SK-N-SH (cell line): ENCODE measurements around the gene MED26. TPM values are rescaled to one million over a fixed set of nuclear protein-coding genes. Genes with fewer than 3 reads are reported as not detected.

Experiments
- CTCF ChIA-PET: fragments of 300-600, 350-600 bp; formaldehyde crosslinking; extraction: SDS; loops from one replicate; lab custom pipeline; 2021; lab: Yijun Ruan, JAX
- POLR2A ChIA-PET: fragments of 350-600 bp; sonication (Branson Sonifier 250); formaldehyde crosslinking; extraction: SDS; loops from one replicate; lab custom pipeline; 2020; ENCODE audit warnings: antibody characterized with exemption, inconsistent platforms; lab: Yijun Ruan, JAX
- DNase-seq: peaks from one replicate; pipeline ENCODE4 v3.0.0; 2012
- H2AFZ ChIP-seq: fragments of 200-600 bp; sonication (generic); 2 replicates; pipeline ENCODE4 v1.8.1; 2016; ENCODE audit warnings: antibody characterized with exemption, mild to moderate bottlenecking, low read depth
- H3F3A ChIP-seq: fragments of 200-600 bp; sonication (generic); replicated peaks from 2 replicates; pipeline ENCODE3; 2016; ENCODE audit warnings: antibody characterized with exemption, mild to moderate bottlenecking; ENCODE audit not compliant: insufficient read depth
- H3K27ac ChIP-seq, 2 experiments: fragments of 200-500 bp in 1 of 2; fragments of 200-600 bp in 1 of 2; sonication (Bioruptor generic) in 1 of 2; sonication (generic), shearing (Covaris generic) in 1 of 2; 2 replicates each; pipeline versions ENCODE4 v1.5.1 to v1.6.1; 2014 to 2016; ENCODE audit warnings: low read depth in 2 of 2, inconsistent platforms in 1 of 2, low read length in 1 of 2, mild to moderate bottlenecking in 1 of 2, mixed read lengths in 1 of 2
- H3K27me3 ChIP-seq: fragments of 200-600 bp; sonication (generic), shearing (Covaris generic); 2 replicates; pipeline ENCODE4 v1.6.1; 2016; ENCODE audit warnings: mixed run types; ENCODE audit not compliant: insufficient read depth
- H3K36me3 ChIP-seq, 2 experiments: fragments of 200-500 bp in 1 of 2; fragments of 200-600 bp in 1 of 2; sonication (Bioruptor generic) in 1 of 2; sonication (generic) in 1 of 2; replicated peaks in 1 of 2; 2 replicates each; pipeline versions ENCODE3 to v1.5.1; 2014 to 2016; ENCODE audit warnings: low read length in 1 of 2, mild to moderate bottlenecking in 1 of 2; ENCODE audit not compliant: insufficient read depth in 2 of 2, control insufficient read depth in 1 of 2
- H3K4me1 ChIP-seq, 2 experiments: fragments of 200-500 bp in 1 of 2; fragments of 200-600 bp in 1 of 2; sonication (Bioruptor generic) in 1 of 2; sonication (generic), shearing (Covaris generic) in 1 of 2; 2 replicates each; pipeline versions ENCODE4 v1.5.1 to v1.6.1; 2014 to 2016; ENCODE audit warnings: low read depth in 1 of 2, low read length in 1 of 2, mixed run types in 1 of 2; ENCODE audit not compliant: insufficient read depth in 2 of 2, control insufficient read depth in 1 of 2
- H3K4me2 ChIP-seq: fragments of 200-600 bp; sonication (generic), shearing (Covaris generic); 2 replicates; pipeline ENCODE4 v1.6.1; 2017; ENCODE audit warnings: mixed run types
- H3K4me3 ChIP-seq, 2 experiments: fragments of 200-500 bp in 1 of 2; fragments of 200-600 bp in 1 of 2; sonication (Bioruptor generic) in 1 of 2; sonication (generic), shearing (Covaris generic) in 1 of 2; 2 replicates each; pipeline versions ENCODE4 v1.5.1 to v1.8.1; 2014 to 2016; ENCODE audit warnings: low read depth in 2 of 2, inconsistent platforms in 1 of 2, low read length in 1 of 2, mild to moderate bottlenecking in 1 of 2, mixed read lengths in 1 of 2, moderate library complexity in 1 of 2
- H3K79me2 ChIP-seq: fragments of 200-600 bp; sonication (generic); 2 replicates; pipeline ENCODE4 v1.8.1; 2017; ENCODE audit warnings: mild to moderate bottlenecking; ENCODE audit not compliant: insufficient read depth
- H3K9ac ChIP-seq: fragments of 200-600 bp; sonication (generic); 2 replicates; pipeline ENCODE4 v1.6.1; 2017; ENCODE audit warnings: mixed run types
- H3K9me2 ChIP-seq: fragments of 200-600 bp; sonication (generic); 2 replicates; pipeline ENCODE4 v1.6.1; 2017; ENCODE audit warnings: mixed run types
- H3K9me3 ChIP-seq: fragments of 200-600 bp; sonication (generic); 2 replicates; pipeline ENCODE4 v1.6.1; 2017; ENCODE audit warnings: mixed run types, mild to moderate bottlenecking, moderate library complexity
- H4K20me1 ChIP-seq: fragments of 200-600 bp; sonication (generic); 2 replicates; pipeline ENCODE4 v1.6.1; 2017; ENCODE audit warnings: mild to moderate bottlenecking, mixed run types; ENCODE audit not compliant: insufficient read depth
- CTCF ChIP-seq: fragments of 200-600 bp; sonication (generic); IDR thresholded peaks from 2 replicates; pipeline ENCODE4 v1.6.1; 2017; ENCODE audit warnings: antibody characterized with exemption, mild to moderate bottlenecking, moderate library complexity
- ELF1 ChIP-seq: IDR thresholded peaks from 2 replicates; pipeline ENCODE4 v1.4.0; 2012
- EP300 ChIP-seq, 2 experiments: IDR thresholded peaks; 2 replicates each; pipeline versions ENCODE4 v1.4.0 to v1.6.1; 2012; ENCODE audit warnings: borderline replicate concordance in 1 of 2, low read depth in 1 of 2, low read length in 1 of 2
- FOXJ3 ChIP-seq: sonication (generic); formaldehyde crosslinking; IDR thresholded peaks from 2 replicates; pipeline ENCODE4 v1.5.1; 2020; ENCODE audit warnings: mild to moderate bottlenecking, missing genetic modification reagents
- GABPA ChIP-seq: IDR thresholded peaks from 2 replicates; pipeline ENCODE4 v1.4.0; 2012; ENCODE audit warnings: low read depth, mild to moderate bottlenecking
- GATA2 ChIP-seq: sonication (generic); formaldehyde crosslinking; IDR thresholded peaks from 2 replicates; pipeline ENCODE4 v1.5.0; 2020; ENCODE audit warnings: mild to moderate bottlenecking, missing genetic modification reagents
- IRF3 ChIP-seq: fragments of 150-350 bp; IDR thresholded peaks from 2 replicates; pipeline ENCODE4 v1.6.1; 2016; ENCODE audit warnings: mild to moderate bottlenecking, low read depth, low read length
- JUND ChIP-seq: IDR thresholded peaks from 2 replicates; pipeline ENCODE4 v1.4.0; 2012
- NFIC ChIP-seq: IDR thresholded peaks from 2 replicates; pipeline ENCODE4 v1.4.0; 2012; ENCODE audit warnings: borderline replicate concordance
- NRF1 ChIP-seq: IDR thresholded peaks from 2 replicates; pipeline ENCODE4 v1.6.1; 2012; ENCODE audit warnings: low read depth, mild to moderate bottlenecking, low read length
- PBX3 ChIP-seq: IDR thresholded peaks from 2 replicates; pipeline ENCODE4; 2012
- RAD21 ChIP-seq: IDR thresholded peaks from 2 replicates; pipeline ENCODE4 v1.6.1; 2012; ENCODE audit warnings: mild to moderate bottlenecking, low read length
- RCOR1 ChIP-seq: fragments of 150-350 bp; IDR thresholded peaks from 2 replicates; pipeline ENCODE4 v1.6.1; 2017; ENCODE audit warnings: antibody characterized with exemption, low read length
- RXRA ChIP-seq: IDR thresholded peaks from 2 replicates; pipeline ENCODE4 v1.4.0; 2012; ENCODE audit warnings: low read depth, mild to moderate bottlenecking, borderline replicate concordance
- TEAD4 ChIP-seq: IDR thresholded peaks from 2 replicates; pipeline ENCODE4 v1.4.0; 2012; ENCODE audit warnings: mild to moderate bottlenecking, borderline replicate concordance; ENCODE audit not compliant: insufficient read depth
- USF2 ChIP-seq: fragments of 150-350 bp; IDR thresholded peaks from 2 replicates; pipeline ENCODE4 v1.6.1; 2017; ENCODE audit warnings: antibody characterized with exemption, low read length, low read depth, borderline replicate concordance
- ZBTB33 ChIP-seq: IDR thresholded peaks from 2 replicates; pipeline ENCODE4 v1.4.0; 2012; ENCODE audit warnings: low read depth, borderline replicate concordance
- WGBS: methylation state at CpG from one replicate; pipeline ENCODE4 v1.1.6; 2017; ENCODE audit warnings: low lambda C conversion rate; 5-methylcytosine and 5-hydroxymethylcytosine counted together
- polyA plus RNA-seq, 3 experiments: library from polyadenylated mRNA; depleted of rRNA; stranded (reverse); fragments of >200 nt; gene quantifications; 2 replicates each; pipeline ENCODE4 v1.2.3, GENCODE V29; 2012

Gene MED26
- polyA plus RNA-seq, 1 of the 3 experiments (the other 2 are of a cell fraction), result 3.5 TPM

- DNase-seq, result no peak
- Histone ChIP-seq H2AFZ (no peak overlapping the region), H3K4me2 (peak overlapping the region; percentile 62; the same call in 1 of the 2 replicates), H3F3A (peaks cover 8% of the 10 kb centered on the region), H3K36me3 (no peaks in the 10 kb centered on the region), H3K27ac (peak overlapping the region; percentile 61 to 74), H3K4me1 (peaks cover 50 to 93% of the 10 kb centered on the region in 2 experiments), H3K9me2 (no peaks in the 10 kb centered on the region), H3K27me3 (no peaks in the 10 kb centered on the region), H3K79me2 (peaks cover 100% of the 10 kb centered on the region), H3K9me3 (no peaks in the 10 kb centered on the region), H3K9ac (no peak overlapping the region), H4K20me1 (peaks cover 98% of the 10 kb centered on the region), H3K4me3 (no peak overlapping the region)
- ChIA-PET CTCF (no interaction called here), POLR2A (interaction anchor here (1.1 to 1.3 kb wide), 2 partner anchors 13 to 14 kb away, joined by 4 read pairs; partner anchors contain the start of gene SLC35E1)
- no peak for TF ChIP-seq ELF1
- TF ChIP-seq ZBTB33, result no peak
- TF ChIP-seq RXRA, result no peak
- no peak for TF ChIP-seq CTCF
- no peak for TF ChIP-seq NFIC
- no peak for TF ChIP-seq TEAD4
- no peak for TF ChIP-seq IRF3
- no peak for TF ChIP-seq EP300 (IDR thresholded peaks at IDR 0.05; ENCODE audit: borderline replicate concordance in 1 of 2, low read depth in 1 of 2, low read length in 1 of 2)
- TF ChIP-seq USF2, result no peak
- TF ChIP-seq GATA2 (CRISPR knock-in tag), result no peak
- no peak for TF ChIP-seq RAD21
- TF ChIP-seq NRF1, result no peak
- TF ChIP-seq GABPA, result no peak
- no peak for TF ChIP-seq JUND
- TF ChIP-seq PBX3, result no peak
- TF ChIP-seq RCOR1, result no peak
- TF ChIP-seq FOXJ3, result no peak
- 96% methylated on average over 11 of the region's 13 CpGs for WGBS
These were observed 42.8 kb downstream of the MED26 start for GRCh38 chr19:16585094-16585801.
